AG04449 (cell line): Measurements from ENCODE around the gene CCZ1.
"Not testable (repeated sequence)": the region's sequence is repeated elsewhere in the genome, so short reads cannot be mapped to it uniquely, and the experiment has no call there.

Experiments
- CTCF ChIA-PET: fragments of 350-600 bp; formaldehyde crosslinking; extraction: SDS; loops from one replicate; lab custom pipeline; 2021; ENCODE audit warnings: antibody characterized with exemption; lab: Yijun Ruan, JAX
- POLR2A ChIA-PET: fragments of 400-600, 350-600 bp; formaldehyde crosslinking; extraction: SDS; loops from one replicate; lab custom pipeline; 2020; ENCODE audit warnings: antibody characterized with exemption, inconsistent platforms; lab: Yijun Ruan, JAX
- DNase-seq: peaks from one replicate; pipeline ENCODE4 v3.0.0-alpha.2; 2010; ENCODE audit warnings: low read depth, low spot score
- H3K4me3 ChIP-seq: 2 replicates; pipeline ENCODE4 v1.5.1; 2011; ENCODE audit warnings: low read depth, mild to moderate bottlenecking, control low read depth, low read length

CCZ1 gene

GRCh38 chr7:5970347-5970911, 71.9 kb downstream of the CCZ1 start, which contains the start of gene RSPH10B:
RSPH10B (minus strand) TSS chr7:5970689; CDS start chr7:5967116, 3,573 bp downstream.
- DNase-seq, H3K4me3 ChIP-seq, CTCF ChIA-PET, POLR2A ChIA-PET: not testable (repeated sequence)

- CTCF ChIA-PET, POLR2A ChIA-PET: not testable (repeated sequence)
Observed at GRCh38 chr7:5973580-5973979, 75.0 kb downstream of the CCZ1 start.

More at GRCh38 chr7:5973580-5973979, 75.0 kb downstream of the CCZ1 start:
- not testable (repeated sequence) for H3K4me3 ChIP-seq, DNase-seq
